GM19468 (cell line): Measurements from ENCODE around the gene PDRG1.

Experiments used
- ATAC-seq: cut with Tn5 transposase; IDR thresholded peaks from one replicate; pipeline ENCODE4 v1.9.1; 2021; ENCODE audit warnings: mild to moderate bottlenecking, moderate library complexity, moderate number of reproducible peaks; ENCODE audit not compliant: unreplicated experiment; ENCODE audit errors: extremely low read depth

PDRG1 gene

DNA sequence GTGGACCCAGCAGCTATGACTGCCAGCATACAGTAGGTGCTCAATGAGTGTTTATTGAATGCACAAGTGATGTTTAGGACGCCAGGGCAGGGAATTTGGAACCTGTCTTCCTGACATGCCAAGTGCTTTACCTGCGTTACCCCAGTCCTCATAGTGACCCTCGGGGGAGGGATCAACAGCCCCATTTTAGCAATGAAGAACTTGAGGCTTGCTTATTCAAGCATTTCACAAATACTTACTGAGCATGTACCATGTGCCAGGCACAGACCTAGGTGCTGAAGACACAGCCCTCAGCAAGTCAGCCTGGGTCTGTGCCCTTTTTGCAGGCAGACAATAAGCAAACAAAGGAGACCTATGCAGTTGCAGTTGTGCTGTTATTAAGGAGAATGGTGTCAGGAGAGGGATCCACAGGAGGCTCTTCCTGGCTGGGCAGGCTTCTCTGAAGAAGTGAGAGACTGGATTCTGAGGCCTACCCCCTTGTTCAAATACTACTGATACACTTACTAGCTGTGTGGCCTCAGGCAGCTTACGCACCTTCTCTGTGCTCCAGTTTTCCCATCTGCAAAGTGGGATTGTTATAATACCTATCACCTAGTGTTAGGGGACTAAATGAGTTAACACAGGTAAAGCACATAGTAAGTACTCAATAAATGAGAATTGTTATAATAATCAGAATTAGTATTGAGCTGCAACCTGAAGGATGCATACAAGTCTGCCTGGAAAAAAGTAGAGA, 41.6 kb downstream of the PDRG1 start:
- ATAC-seq: no peak

DNA sequence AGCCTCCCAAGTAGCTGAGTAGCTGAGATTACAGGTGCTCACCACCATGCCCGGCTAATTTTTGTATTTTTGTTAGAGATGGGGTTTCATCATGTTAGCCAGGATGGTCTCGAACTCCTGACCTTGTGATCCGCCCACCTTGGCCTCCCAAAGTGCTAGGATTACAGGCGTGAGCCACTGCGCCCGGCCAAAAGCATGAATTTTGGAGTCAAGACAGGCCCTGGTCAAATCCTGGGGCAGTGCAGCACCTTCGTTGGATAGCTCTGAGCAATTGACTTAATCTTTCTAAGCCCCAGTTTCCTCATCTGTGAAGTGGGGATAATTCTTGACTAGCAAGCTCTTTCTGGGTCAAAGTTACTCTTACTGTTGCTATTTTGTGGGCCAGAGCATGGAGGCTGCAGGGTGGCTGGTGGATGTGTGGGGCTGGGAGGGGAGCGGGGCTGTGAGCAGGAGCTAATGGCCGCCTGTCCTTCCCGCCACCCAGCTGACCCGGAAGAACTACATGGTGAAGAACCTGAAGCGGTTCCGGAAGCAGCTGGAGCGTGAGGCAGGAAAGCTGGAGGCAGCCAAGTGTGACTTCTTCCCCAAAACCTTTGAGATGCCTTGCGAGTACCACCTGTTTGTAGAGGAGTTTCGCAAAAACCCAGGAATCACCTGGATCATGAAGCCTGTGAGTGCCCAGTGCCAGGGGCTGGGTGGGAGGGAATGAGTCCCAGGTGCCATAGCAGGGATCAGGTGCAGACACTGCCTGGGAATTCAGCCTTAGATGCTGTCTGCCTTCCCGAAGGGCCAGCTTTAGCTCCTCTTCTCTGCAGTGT, 42.4 kb downstream of the PDRG1 start:
- ATAC-seq: no peak

- ATAC-seq: no peak
These were observed 43.4 kb downstream of the PDRG1 start for GRCh38 chr20:31908424-31908823.

- no peak for ATAC-seq
These were observed 43.8 kb downstream of the PDRG1 start for GRCh38 chr20:31908016-31908415.

GRCh38 chr20:31907046-31907445, 44.8 kb downstream of the PDRG1 start:
- ATAC-seq: no peak

GRCh38 chr20:31906001-31906400, 45.8 kb downstream of the PDRG1 start:
- ATAC-seq: no peak

DNA sequence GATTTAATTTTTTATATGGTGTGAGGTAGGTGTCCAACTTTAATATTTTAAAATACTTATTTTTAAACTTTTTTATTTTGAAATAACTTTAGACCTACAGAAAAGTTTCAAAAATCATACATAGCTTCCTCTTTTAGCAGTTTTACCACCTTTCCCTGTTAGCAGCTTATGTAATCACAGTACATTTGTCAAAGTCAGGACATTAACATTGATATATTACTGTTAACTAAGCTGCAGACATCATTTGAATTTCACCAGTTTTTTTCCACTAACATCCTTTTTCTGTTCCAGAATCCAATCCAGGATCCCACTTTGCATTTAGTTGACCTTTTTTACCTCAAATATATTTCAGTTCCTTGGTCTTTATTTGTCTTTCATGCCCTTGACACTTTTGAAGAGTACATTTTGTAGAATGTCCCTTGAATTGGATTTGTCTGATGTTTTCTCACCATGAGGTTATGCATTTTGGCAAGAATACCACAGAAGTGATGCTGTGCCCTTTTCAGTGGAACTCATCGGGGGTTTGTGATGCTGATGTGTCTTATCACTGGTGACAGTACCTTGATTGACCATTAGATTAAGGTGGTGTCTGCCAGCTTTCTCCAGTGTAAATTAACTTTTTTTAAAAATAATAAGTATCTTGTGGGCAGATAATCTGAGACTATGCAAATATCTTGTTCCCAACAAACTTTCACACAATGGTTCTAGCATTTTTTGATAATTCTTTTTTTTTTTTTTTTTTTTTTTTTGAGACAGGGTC, 48.0 kb downstream of the PDRG1 start:
- ATAC-seq: no peak

DNA sequence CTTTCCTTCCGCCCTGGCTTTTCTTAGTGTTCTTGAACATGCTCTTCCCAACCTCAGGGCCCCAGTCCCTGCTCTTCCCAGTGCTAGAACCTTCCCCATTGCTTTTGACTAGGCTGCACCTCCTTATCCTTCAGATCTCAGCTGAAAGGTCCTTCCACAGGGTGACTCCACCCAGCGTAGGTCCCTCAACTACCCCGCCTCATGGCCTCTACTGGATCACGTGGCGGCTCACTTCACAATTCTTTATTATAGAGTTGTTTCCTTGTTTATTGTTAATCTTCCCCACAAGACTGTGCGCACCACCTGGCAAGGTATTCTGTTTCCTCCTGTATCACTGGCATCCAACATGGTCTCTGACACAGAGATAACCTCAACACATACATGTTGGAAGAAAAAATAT, 50.2 kb downstream of the PDRG1 start:
- no peak for ATAC-seq

GRCh38 chr20:31897541-31897940, 54.3 kb downstream of the PDRG1 start:
- ATAC-seq: no peak

DNA sequence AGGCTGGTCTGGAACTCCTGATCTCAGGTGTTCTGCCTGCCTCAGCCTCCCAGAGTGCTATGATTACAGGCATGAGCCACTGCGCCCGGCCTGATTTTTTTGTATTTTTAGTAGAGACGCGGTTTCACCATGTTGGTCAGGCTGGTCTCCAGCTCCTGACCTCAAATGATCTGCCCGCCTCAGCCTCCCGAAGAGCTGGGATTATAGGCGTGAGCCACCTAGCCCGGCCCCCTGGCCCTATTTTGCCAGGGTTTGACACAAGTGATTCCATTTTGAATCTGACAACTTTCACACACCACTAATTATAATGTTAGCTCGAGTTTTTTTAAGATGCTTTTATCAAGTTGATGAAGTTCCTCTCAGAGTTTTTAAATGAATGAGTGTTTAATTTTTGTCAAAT, 55.8 kb downstream of the PDRG1 start:
- ATAC-seq: no peak

GRCh38 chr20:31894980-31895675, 56.7 kb downstream of the PDRG1 start:
- ATAC-seq: peak; percentile 82
